SK-N-SH (cell line): ENCODE data around the gene PPM1K. TPM values are rescaled to one million over a fixed set of nuclear protein-coding genes. Genes with fewer than 3 reads are reported as not detected.

Experiments
- CTCF ChIA-PET: fragments of 300-600, 350-600 bp; formaldehyde crosslinking; extraction: SDS; loops from one replicate; lab custom pipeline; 2021; lab: Yijun Ruan, JAX
- POLR2A ChIA-PET: fragments of 350-600 bp; sonication (Branson Sonifier 250); formaldehyde crosslinking; extraction: SDS; loops from one replicate; lab custom pipeline; 2020; ENCODE audit warnings: antibody characterized with exemption, inconsistent platforms; lab: Yijun Ruan, JAX
- DNase-seq: peaks from one replicate; pipeline ENCODE4 v3.0.0; 2012
- H2AFZ ChIP-seq: fragments of 200-600 bp; sonication (generic); 2 replicates; pipeline ENCODE4 v1.8.1; 2016; ENCODE audit warnings: antibody characterized with exemption, mild to moderate bottlenecking, low read depth
- H3F3A ChIP-seq: fragments of 200-600 bp; sonication (generic); replicated peaks from 2 replicates; pipeline ENCODE3; 2016; ENCODE audit warnings: antibody characterized with exemption, mild to moderate bottlenecking; ENCODE audit not compliant: insufficient read depth
- H3K27ac ChIP-seq, 2 experiments: fragments of 200-500 bp in 1 of 2; fragments of 200-600 bp in 1 of 2; sonication (Bioruptor generic) in 1 of 2; sonication (generic), shearing (Covaris generic) in 1 of 2; 2 replicates each; pipeline versions ENCODE4 v1.5.1 to v1.6.1; 2014 to 2016; ENCODE audit warnings: low read depth in 2 of 2, inconsistent platforms in 1 of 2, low read length in 1 of 2, mild to moderate bottlenecking in 1 of 2, mixed read lengths in 1 of 2
- H3K27me3 ChIP-seq: fragments of 200-600 bp; sonication (generic), shearing (Covaris generic); 2 replicates; pipeline ENCODE4 v1.6.1; 2016; ENCODE audit warnings: mixed run types; ENCODE audit not compliant: insufficient read depth
- H3K36me3 ChIP-seq, 2 experiments: fragments of 200-500 bp in 1 of 2; fragments of 200-600 bp in 1 of 2; sonication (Bioruptor generic) in 1 of 2; sonication (generic) in 1 of 2; replicated peaks in 1 of 2; 2 replicates each; pipeline versions ENCODE3 to v1.5.1; 2014 to 2016; ENCODE audit warnings: low read length in 1 of 2, mild to moderate bottlenecking in 1 of 2; ENCODE audit not compliant: insufficient read depth in 2 of 2, control insufficient read depth in 1 of 2
- H3K4me1 ChIP-seq, 2 experiments: fragments of 200-500 bp in 1 of 2; fragments of 200-600 bp in 1 of 2; sonication (Bioruptor generic) in 1 of 2; sonication (generic), shearing (Covaris generic) in 1 of 2; 2 replicates each; pipeline versions ENCODE4 v1.5.1 to v1.6.1; 2014 to 2016; ENCODE audit warnings: low read depth in 1 of 2, low read length in 1 of 2, mixed run types in 1 of 2; ENCODE audit not compliant: insufficient read depth in 2 of 2, control insufficient read depth in 1 of 2
- H3K4me2 ChIP-seq: fragments of 200-600 bp; sonication (generic), shearing (Covaris generic); 2 replicates; pipeline ENCODE4 v1.6.1; 2017; ENCODE audit warnings: mixed run types
- H3K4me3 ChIP-seq, 2 experiments: fragments of 200-500 bp in 1 of 2; fragments of 200-600 bp in 1 of 2; sonication (Bioruptor generic) in 1 of 2; sonication (generic), shearing (Covaris generic) in 1 of 2; 2 replicates each; pipeline versions ENCODE4 v1.5.1 to v1.8.1; 2014 to 2016; ENCODE audit warnings: low read depth in 2 of 2, inconsistent platforms in 1 of 2, low read length in 1 of 2, mild to moderate bottlenecking in 1 of 2, mixed read lengths in 1 of 2, moderate library complexity in 1 of 2
- H3K79me2 ChIP-seq: fragments of 200-600 bp; sonication (generic); 2 replicates; pipeline ENCODE4 v1.8.1; 2017; ENCODE audit warnings: mild to moderate bottlenecking; ENCODE audit not compliant: insufficient read depth
- H3K9ac ChIP-seq: fragments of 200-600 bp; sonication (generic); 2 replicates; pipeline ENCODE4 v1.6.1; 2017; ENCODE audit warnings: mixed run types
- H3K9me2 ChIP-seq: fragments of 200-600 bp; sonication (generic); 2 replicates; pipeline ENCODE4 v1.6.1; 2017; ENCODE audit warnings: mixed run types
- H3K9me3 ChIP-seq: fragments of 200-600 bp; sonication (generic); 2 replicates; pipeline ENCODE4 v1.6.1; 2017; ENCODE audit warnings: mixed run types, mild to moderate bottlenecking, moderate library complexity
- H4K20me1 ChIP-seq: fragments of 200-600 bp; sonication (generic); 2 replicates; pipeline ENCODE4 v1.6.1; 2017; ENCODE audit warnings: mild to moderate bottlenecking, mixed run types; ENCODE audit not compliant: insufficient read depth
- CHD2 ChIP-seq: fragments of 150-350 bp; IDR thresholded peaks from 2 replicates; pipeline ENCODE4 v1.6.1; 2018; ENCODE audit warnings: low read length; ENCODE audit not compliant: partially characterized antibody
- EP300 ChIP-seq, 2 experiments: IDR thresholded peaks; 2 replicates each; pipeline versions ENCODE4 v1.4.0 to v1.6.1; 2012; ENCODE audit warnings: borderline replicate concordance in 1 of 2, low read depth in 1 of 2, low read length in 1 of 2
- IRF3 ChIP-seq: fragments of 150-350 bp; IDR thresholded peaks from 2 replicates; pipeline ENCODE4 v1.6.1; 2016; ENCODE audit warnings: mild to moderate bottlenecking, low read depth, low read length
- JUND ChIP-seq: IDR thresholded peaks from 2 replicates; pipeline ENCODE4 v1.4.0; 2012
- MEF2A ChIP-seq: IDR thresholded peaks from 2 replicates; pipeline ENCODE4 v1.4.0; 2012; ENCODE audit warnings: low read depth, borderline replicate concordance
- POLR2AphosphoS5 ChIP-seq: IDR thresholded peaks from 2 replicates; pipeline ENCODE4 v1.6.1; 2012; ENCODE audit warnings: low read depth, low read length
- RCOR1 ChIP-seq: fragments of 150-350 bp; IDR thresholded peaks from 2 replicates; pipeline ENCODE4 v1.6.1; 2017; ENCODE audit warnings: antibody characterized with exemption, low read length
- RXRA ChIP-seq: IDR thresholded peaks from 2 replicates; pipeline ENCODE4 v1.4.0; 2012; ENCODE audit warnings: low read depth, mild to moderate bottlenecking, borderline replicate concordance
- TCF12 ChIP-seq: IDR thresholded peaks from 2 replicates; pipeline ENCODE4 v1.4.0; 2012
- USF1 ChIP-seq: IDR thresholded peaks from 2 replicates; pipeline ENCODE4 v1.4.0; 2012; ENCODE audit warnings: low read depth, borderline replicate concordance
- WGBS: methylation state at CpG from one replicate; pipeline ENCODE4 v1.1.6; 2017; ENCODE audit warnings: low lambda C conversion rate; 5-methylcytosine and 5-hydroxymethylcytosine counted together
- polyA plus RNA-seq, 3 experiments: library from polyadenylated mRNA; depleted of rRNA; stranded (reverse); fragments of >200 nt; gene quantifications; 2 replicates each; pipeline ENCODE4 v1.2.3, GENCODE V29; 2012
- small RNA-seq, 7 experiments: library from RNA; depleted of rRNA; stranded (forward); fragments of <200 nt; gene quantifications; one replicate each; pipeline ENCODE3, GENCODE V24; 2012
- TF ChIP-seq, protein P1 (sequence below): IDR thresholded peaks from 2 replicates; pipeline ENCODE4 v1.4.0; 2012; ENCODE audit warnings: low read depth, borderline replicate concordance
- TF ChIP-seq, protein P2 (sequence below): IDR thresholded peaks from 2 replicates; pipeline ENCODE4 v1.4.0; 2012; ENCODE audit warnings: low read depth

The PPM1K gene
- polyA plus RNA-seq, 1 of the 3 experiments (the other 2 are of a cell fraction): 2.5 TPM

DNA sequence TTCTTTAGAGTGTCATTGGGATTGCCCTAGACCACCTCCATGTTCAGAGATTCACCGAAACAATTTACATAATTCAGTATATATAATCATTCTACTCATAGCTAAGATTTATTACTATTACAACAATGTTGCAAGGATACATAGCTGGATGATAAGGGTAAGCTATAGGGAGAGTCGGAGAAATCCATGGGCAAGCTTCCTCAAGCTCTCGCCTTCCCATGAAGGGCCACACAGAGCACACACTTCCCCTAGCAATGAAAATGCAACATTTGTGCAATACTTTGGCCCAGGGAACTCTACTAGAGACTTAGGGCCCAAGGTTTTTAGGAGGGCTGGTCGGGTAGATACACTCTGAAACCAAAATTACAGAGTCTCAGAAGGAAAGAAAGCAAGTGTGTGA is 76.2 kb downstream of the PPM1K start:
- DNase-seq: no peak
- Histone ChIP-seq H3K27me3 (no peaks in the 10 kb centered on the region), H3K4me3 (no peak overlapping the region), H3K9me3 (no peaks in the 10 kb centered on the region), H3K9me2 (no peaks in the 10 kb centered on the region), H3K4me1 (no peaks in the 10 kb centered on the region), H4K20me1 (no peaks in the 10 kb centered on the region), H3K9ac (no peak overlapping the region), H3K27ac (no peak overlapping the region), H3F3A (no peaks in the 10 kb centered on the region), H3K4me2 (no peak overlapping the region), H2AFZ (no peak overlapping the region), H3K36me3 (no peaks in the 10 kb centered on the region), H3K79me2 (no peaks in the 10 kb centered on the region)
- TF ChIP-seq JUND (no peak), CHD2 (no peak), RCOR1 (no peak), EP300 (IDR thresholded peaks at IDR 0.05; ENCODE audit: borderline replicate concordance in 1 of 2, low read depth in 1 of 2, low read length in 1 of 2) (no peak), POLR2AphosphoS5 (no peak), IRF3 (no peak), USF1 (no peak), MEF2A (no peak), TCF12 (no peak), RXRA (no peak)
- TF ChIP-seq, protein P1, sequence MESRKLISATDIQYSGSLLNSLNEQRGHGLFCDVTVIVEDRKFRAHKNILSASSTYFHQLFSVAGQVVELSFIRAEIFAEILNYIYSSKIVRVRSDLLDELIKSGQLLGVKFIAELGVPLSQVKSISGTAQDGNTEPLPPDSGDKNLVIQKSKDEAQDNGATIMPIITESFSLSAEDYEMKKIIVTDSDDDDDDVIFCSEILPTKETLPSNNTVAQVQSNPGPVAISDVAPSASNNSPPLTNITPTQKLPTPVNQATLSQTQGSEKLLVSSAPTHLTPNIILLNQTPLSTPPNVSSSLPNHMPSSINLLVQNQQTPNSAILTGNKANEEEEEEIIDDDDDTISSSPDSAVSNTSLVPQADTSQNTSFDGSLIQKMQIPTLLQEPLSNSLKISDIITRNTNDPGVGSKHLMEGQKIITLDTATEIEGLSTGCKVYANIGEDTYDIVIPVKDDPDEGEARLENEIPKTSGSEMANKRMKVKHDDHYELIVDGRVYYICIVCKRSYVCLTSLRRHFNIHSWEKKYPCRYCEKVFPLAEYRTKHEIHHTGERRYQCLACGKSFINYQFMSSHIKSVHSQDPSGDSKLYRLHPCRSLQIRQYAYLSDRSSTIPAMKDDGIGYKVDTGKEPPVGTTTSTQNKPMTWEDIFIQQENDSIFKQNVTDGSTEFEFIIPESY: no peak
- TF ChIP-seq, protein P2, sequence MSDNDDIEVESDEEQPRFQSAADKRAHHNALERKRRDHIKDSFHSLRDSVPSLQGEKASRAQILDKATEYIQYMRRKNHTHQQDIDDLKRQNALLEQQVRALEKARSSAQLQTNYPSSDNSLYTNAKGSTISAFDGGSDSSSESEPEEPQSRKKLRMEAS: no peak
- WGBS: 60% methylated on average over 4 of the region's 4 CpGs
- POLR2A ChIA-PET: no interaction called here
- CTCF ChIA-PET: interaction anchor here (0.7 to 1.8 kb wide), 6 partner anchors 8 to 456 kb away, joined by 3 to 7 read pairs (median 4); no protein-coding TSS in a partner anchor

Small RNAs within 50 kb of the gene (small RNA-seq; reads per million reads assigned to genes)
- 0 reads per million in 7 experiments for gene RF00019
- gene RNU6-1298P: 0 reads per million in 7 experiments

Other genes with a start within 250 kb of the PPM1K start
- 0.02 and 0.05 TPM in 2 replicates for gene ABCG2, start 125.9 kb downstream of the PPM1K start, polyA plus RNA-seq (2012; rRNA removed)
- gene HERC6, start 94.3 kb upstream of the PPM1K start, polyA plus RNA-seq (2012; rRNA removed): 1.6 and 1.7 TPM in 2 replicates
- gene HERC5, start 172.6 kb upstream of the PPM1K start, polyA plus RNA-seq (2012; rRNA removed): 0.11 and 0.15 TPM in 2 replicates
- gene PYURF, start 239.2 kb upstream of the PPM1K start, polyA plus RNA-seq (2012; rRNA removed): 52.0 and 63.2 TPM in 2 replicates